Activated B cell treated with CpG ODN at 0.5 μM for 24 hours (primary cell): ENCODE measurements around the gene SLC15A5. TPM values are rescaled to one million over a fixed set of nuclear protein-coding genes. Genes with fewer than 3 reads are reported as not detected.

Experiments used
- ATAC-seq: fragments of 200-7000 bp; cut with Tn5 transposase; one replicate; pipeline ENCODE4 v1.10.0; 2021; ENCODE audit warnings: low read depth, mild to moderate bottlenecking, moderate library complexity
- CTCF ChIA-PET: fragments of 350-600 bp; sonication (Branson Sonifier 250); formaldehyde crosslinking; loops from one replicate; lab custom pipeline; 2021; ENCODE audit warnings: antibody characterized with exemption; lab: Charles Lee
- POLR2A ChIA-PET: fragments of 350-600 bp; sonication (Branson Sonifier 250); formaldehyde crosslinking; loops from one replicate; lab custom pipeline; 2021; ENCODE audit warnings: antibody characterized with exemption; lab: Charles Lee
- DNase-seq: peaks from one replicate; pipeline ENCODE4 v3.0.0; 2022
- H3K27ac Mint-ChIP-seq: one replicate; pipeline ENCODE4 v1.8.0; 2020; ENCODE audit warnings: mixed read lengths
- H3K27me3 Mint-ChIP-seq: one replicate; pipeline ENCODE4 v1.8.0; 2021; ENCODE audit warnings: mixed read lengths
- H3K36me3 Mint-ChIP-seq: one replicate; pipeline ENCODE4 v1.8.0; 2021; ENCODE audit warnings: low read depth, mixed read lengths
- H3K4me1 Mint-ChIP-seq: one replicate; pipeline ENCODE4 v1.8.0; 2021; ENCODE audit warnings: mixed read lengths
- H3K4me3 Mint-ChIP-seq: one replicate; pipeline ENCODE4 v1.8.0; 2020; ENCODE audit warnings: mild to moderate bottlenecking, mixed read lengths
- H3K9me3 Mint-ChIP-seq: one replicate; pipeline ENCODE4 v1.8.0; 2020; ENCODE audit warnings: mixed read lengths
- CTCF ChIP-seq: fragments of 200-600 bp; IDR thresholded peaks from one replicate; pipeline ENCODE4 v1.8.0; 2022; ENCODE audit warnings: antibody characterized with exemption, mild to moderate bottlenecking
- intact Hi-C: fragments of 100-400 bp; cut with micrococcal nuclease; formaldehyde crosslinking; loops from one replicate; pipeline ENCODE4 v1.15.1; 2024
- total RNA-seq: library from RNA; stranded (reverse); gene quantifications from 2 replicates; pipeline ENCODE4 v1.2.3, GENCODE V29; 2022

The SLC15A5 gene
- total RNA-seq, 1 donor from 2014 or later: not detected

- ChIA-PET POLR2A (no interaction called here), CTCF (no interaction called here)
- ATAC-seq (no peak), DNase-seq (no peak)
- Mint-ChIP-seq H3K36me3 (no peaks in the 10 kb centered on the region), H3K4me1 (no peaks in the 10 kb centered on the region), H3K9me3 (no peaks in the 10 kb centered on the region), H3K27me3 (no peaks in the 10 kb centered on the region), H3K4me3 (no peak overlapping the region), H3K27ac (no peak overlapping the region)
- intact Hi-C loops: no loop called here
- TF ChIP-seq CTCF: no peak
These were observed 119.4 kb downstream of the SLC15A5 start for GRCh38 chr12:16158050-16158449.

- Mint-ChIP-seq H3K27me3 (peaks cover 2% of the 10 kb centered on the region), H3K4me3 (no peak overlapping the region), H3K4me1 (no peaks in the 10 kb centered on the region), H3K9me3 (no peaks in the 10 kb centered on the region), H3K36me3 (no peaks in the 10 kb centered on the region), H3K27ac (no peak overlapping the region)
- no peak for TF ChIP-seq CTCF
- ChIA-PET CTCF (no interaction called here), POLR2A (no interaction called here)
- ATAC-seq (no peak), DNase-seq (no peak)
- intact Hi-C loops: no loop called here
These were observed 121.5 kb downstream of the SLC15A5 start for GRCh38 chr12:16155938-16156337.

- H3K4me3 Mint-ChIP-seq: no peak overlapping the region
- no peaks in the 10 kb centered on the region for H3K36me3 Mint-ChIP-seq
- no peaks in the 10 kb centered on the region for H3K4me1 Mint-ChIP-seq
- H3K9me3 Mint-ChIP-seq: no peaks in the 10 kb centered on the region
- no peak for DNase-seq
- no peak overlapping the region for H3K27ac Mint-ChIP-seq
- peaks cover 2% of the 10 kb centered on the region for H3K27me3 Mint-ChIP-seq
- intact Hi-C loops: no loop called here
- no peak for ATAC-seq
- POLR2A ChIA-PET: no interaction called here
- TF ChIP-seq CTCF: no peak
- CTCF ChIA-PET: no interaction called here
These were observed 122.5 kb downstream of the SLC15A5 start for GRCh38 chr12:16154990-16155389.

- no peaks in the 10 kb centered on the region for H3K9me3 Mint-ChIP-seq
- intact Hi-C loops: no loop called here
- no peak for TF ChIP-seq CTCF
- no peak overlapping the region for H3K27ac Mint-ChIP-seq
- ChIA-PET POLR2A (no interaction called here), CTCF (no interaction called here)
- peaks cover 2% of the 10 kb centered on the region for H3K27me3 Mint-ChIP-seq
- no peaks in the 10 kb centered on the region for H3K36me3 Mint-ChIP-seq
- no peak overlapping the region for H3K4me3 Mint-ChIP-seq
- no peak for ATAC-seq
- no peaks in the 10 kb centered on the region for H3K4me1 Mint-ChIP-seq
- no peak for DNase-seq
These were observed 124.4 kb downstream of the SLC15A5 start for GRCh38 chr12:16152885-16153673.

GRCh38 chr12:16150276-16150675, 127.2 kb downstream of the SLC15A5 start:
- H3K27me3 Mint-ChIP-seq: peaks cover 2% of the 10 kb centered on the region
- intact Hi-C loops: no loop called here
- H3K4me3 Mint-ChIP-seq: no peak overlapping the region
- no peak overlapping the region for H3K27ac Mint-ChIP-seq
- ATAC-seq (no peak), DNase-seq (no peak)
- H3K9me3 Mint-ChIP-seq: no peaks in the 10 kb centered on the region
- POLR2A ChIA-PET: no interaction called here
- CTCF ChIA-PET: no interaction called here
- H3K4me1 Mint-ChIP-seq: no peaks in the 10 kb centered on the region
- H3K36me3 Mint-ChIP-seq: no peaks in the 10 kb centered on the region
- no peak for TF ChIP-seq CTCF
